C4-2B (cell line): ENCODE results near the gene SPTBN4.

ENCODE experiments used
- ZFX ChIP-seq: fragments of 450-650 bp; IDR thresholded peaks from 2 replicates; pipeline ENCODE4 v1.6.1; 2017
- TF ChIP-seq, protein P1 (sequence below): fragments of 450-650 bp; conservative IDR thresholded peaks from 2 replicates; pipeline ENCODE4 v1.5.1; 2017; ENCODE audit warnings: mild to moderate bottlenecking

DNA sequence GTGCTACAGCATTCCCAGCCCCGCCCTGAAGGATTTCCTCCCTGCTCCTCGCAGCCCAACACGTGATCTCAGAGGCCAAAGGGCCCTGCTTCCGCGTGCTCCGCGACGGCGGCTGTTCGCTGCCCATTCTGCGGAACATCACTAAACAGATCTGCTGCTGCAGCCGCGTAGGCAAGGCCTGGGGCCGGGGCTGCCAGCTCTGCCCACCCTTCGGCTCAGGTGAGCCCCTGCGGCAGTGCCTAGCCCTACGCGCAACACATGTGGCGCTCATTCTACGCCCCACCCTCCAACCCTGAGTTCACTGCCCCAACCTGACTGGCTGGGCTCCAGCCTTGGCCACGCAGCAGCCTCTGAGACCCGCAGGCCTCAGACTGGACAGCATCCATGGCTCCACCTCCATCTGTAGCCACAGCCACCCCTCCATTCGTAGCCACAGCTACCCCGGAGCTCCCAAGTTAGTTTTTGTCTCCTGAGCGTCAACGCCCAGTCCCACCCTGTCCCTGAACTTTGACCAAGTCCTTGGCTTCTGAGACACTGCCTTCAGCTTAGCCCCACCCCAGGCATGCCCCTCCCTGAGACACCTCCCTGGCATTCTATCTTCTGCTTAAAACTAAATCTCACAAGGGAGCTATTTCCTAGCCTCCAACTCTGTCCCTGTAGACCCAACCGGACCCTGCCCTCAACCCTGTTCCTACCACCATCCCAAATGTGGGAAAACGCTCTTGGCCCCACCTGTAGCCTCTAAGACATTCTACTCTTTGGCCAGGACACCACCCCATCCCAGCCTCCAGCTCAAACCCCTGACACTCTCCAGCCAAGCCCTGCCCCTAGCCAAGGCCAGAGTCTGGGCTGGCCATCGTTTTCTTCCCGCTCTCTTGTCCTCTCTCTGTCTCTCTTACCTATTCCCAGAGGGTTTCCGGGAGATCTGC is 140.8 kb downstream of the SPTBN4 start:
- TF ChIP-seq, protein P1, sequence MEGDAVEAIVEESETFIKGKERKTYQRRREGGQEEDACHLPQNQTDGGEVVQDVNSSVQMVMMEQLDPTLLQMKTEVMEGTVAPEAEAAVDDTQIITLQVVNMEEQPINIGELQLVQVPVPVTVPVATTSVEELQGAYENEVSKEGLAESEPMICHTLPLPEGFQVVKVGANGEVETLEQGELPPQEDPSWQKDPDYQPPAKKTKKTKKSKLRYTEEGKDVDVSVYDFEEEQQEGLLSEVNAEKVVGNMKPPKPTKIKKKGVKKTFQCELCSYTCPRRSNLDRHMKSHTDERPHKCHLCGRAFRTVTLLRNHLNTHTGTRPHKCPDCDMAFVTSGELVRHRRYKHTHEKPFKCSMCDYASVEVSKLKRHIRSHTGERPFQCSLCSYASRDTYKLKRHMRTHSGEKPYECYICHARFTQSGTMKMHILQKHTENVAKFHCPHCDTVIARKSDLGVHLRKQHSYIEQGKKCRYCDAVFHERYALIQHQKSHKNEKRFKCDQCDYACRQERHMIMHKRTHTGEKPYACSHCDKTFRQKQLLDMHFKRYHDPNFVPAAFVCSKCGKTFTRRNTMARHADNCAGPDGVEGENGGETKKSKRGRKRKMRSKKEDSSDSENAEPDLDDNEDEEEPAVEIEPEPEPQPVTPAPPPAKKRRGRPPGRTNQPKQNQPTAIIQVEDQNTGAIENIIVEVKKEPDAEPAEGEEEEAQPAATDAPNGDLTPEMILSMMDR = no peak
- TF ChIP-seq ZFX = no peak
